Upper lobe of right lung (tissue), 1 donor: ENCODE measurements around the gene ADAM22. TPM values are rescaled to one million over a fixed set of nuclear protein-coding genes. Genes with fewer than 3 reads are reported as not detected.

Experiments
- ATAC-seq: fragments of 200-7000 bp; cut with Tn5 transposase; one replicate; pipeline ENCODE4 v1.9.1; 2020; ENCODE audit warnings: mild to moderate bottlenecking, moderate library complexity
- DNase-seq: peaks from one replicate; pipeline ENCODE4 v3.0.0-alpha.2; 2020
- H3K27ac ChIP-seq: fragments of 200-600 bp; one replicate; pipeline ENCODE4 v1.8.0; 2022
- H3K27me3 ChIP-seq: fragments of 200-600 bp; one replicate; pipeline ENCODE4 v1.8.0; 2022; ENCODE audit warnings: mild to moderate bottlenecking
- H3K36me3 ChIP-seq: fragments of 200-600 bp; one replicate; pipeline ENCODE4 v1.8.0; 2022
- H3K4me1 ChIP-seq: fragments of 200-600 bp; one replicate; pipeline ENCODE4 v1.8.0; 2022
- H3K4me3 ChIP-seq: fragments of 200-600 bp; one replicate; pipeline ENCODE4 v1.8.0; 2022; ENCODE audit warnings: mild to moderate bottlenecking
- H3K9me3 ChIP-seq: fragments of 200-600 bp; one replicate; pipeline ENCODE4 v1.8.0; 2022
- intact Hi-C: fragments of 100-400 bp; cut with DNase I; formaldehyde crosslinking; loops from one replicate; pipeline ENCODE4 v1.11.0; 2022
- total RNA-seq: library from RNA; stranded (reverse); fragmentation: NEBNext Ultra II Directional; extraction: Animal tissue kit (Norgen Biotek cat#: 25700); gene quantifications from one replicate; pipeline ENCODE4 v1.2.1, GENCODE V29; 2021
- TF ChIP-seq, protein P1 (sequence below): fragments of 200-600 bp; IDR thresholded peaks from one replicate; pipeline ENCODE4 v1.8.0; 2022; ENCODE audit warnings: antibody characterized with exemption
- donor health status: DM: no; HTN: yes; CAD: no; lungs with severe emphysema.

The ADAM22 gene
- total RNA-seq, 1 donor from 2014 or later = 4.3 TPM

DNA sequence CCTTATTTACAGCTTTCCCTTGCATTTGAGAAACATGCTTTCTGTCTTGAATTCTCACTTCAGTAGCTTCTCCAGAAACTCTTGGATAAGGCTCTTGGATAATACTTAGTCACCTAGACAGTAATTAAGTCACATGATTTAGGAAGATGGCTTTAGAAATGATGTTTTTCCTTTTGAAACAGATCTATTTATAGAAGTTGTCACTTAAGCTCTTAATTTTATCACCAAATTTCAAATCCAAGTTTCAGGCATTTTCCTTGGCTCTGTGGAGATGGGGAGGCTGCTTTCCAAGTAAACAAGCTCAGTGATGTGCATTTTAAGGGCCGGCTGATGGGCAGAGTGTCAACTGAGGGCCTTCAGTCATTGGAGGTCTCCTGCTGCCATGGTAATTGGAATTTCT lies 155.5 kb downstream of the ADAM22 start:
- ATAC-seq = no peak
- TF ChIP-seq, protein P1, sequence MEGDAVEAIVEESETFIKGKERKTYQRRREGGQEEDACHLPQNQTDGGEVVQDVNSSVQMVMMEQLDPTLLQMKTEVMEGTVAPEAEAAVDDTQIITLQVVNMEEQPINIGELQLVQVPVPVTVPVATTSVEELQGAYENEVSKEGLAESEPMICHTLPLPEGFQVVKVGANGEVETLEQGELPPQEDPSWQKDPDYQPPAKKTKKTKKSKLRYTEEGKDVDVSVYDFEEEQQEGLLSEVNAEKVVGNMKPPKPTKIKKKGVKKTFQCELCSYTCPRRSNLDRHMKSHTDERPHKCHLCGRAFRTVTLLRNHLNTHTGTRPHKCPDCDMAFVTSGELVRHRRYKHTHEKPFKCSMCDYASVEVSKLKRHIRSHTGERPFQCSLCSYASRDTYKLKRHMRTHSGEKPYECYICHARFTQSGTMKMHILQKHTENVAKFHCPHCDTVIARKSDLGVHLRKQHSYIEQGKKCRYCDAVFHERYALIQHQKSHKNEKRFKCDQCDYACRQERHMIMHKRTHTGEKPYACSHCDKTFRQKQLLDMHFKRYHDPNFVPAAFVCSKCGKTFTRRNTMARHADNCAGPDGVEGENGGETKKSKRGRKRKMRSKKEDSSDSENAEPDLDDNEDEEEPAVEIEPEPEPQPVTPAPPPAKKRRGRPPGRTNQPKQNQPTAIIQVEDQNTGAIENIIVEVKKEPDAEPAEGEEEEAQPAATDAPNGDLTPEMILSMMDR = no peak
- intact Hi-C loops = no loop called here
- H3K27me3 ChIP-seq = no peaks in the 10 kb centered on the region
- H3K4me1 ChIP-seq = peaks cover 17% of the 10 kb centered on the region
- no peak for DNase-seq
- H3K4me3 ChIP-seq = no peak overlapping the region
- H3K9me3 ChIP-seq = no peaks in the 10 kb centered on the region
- no peaks in the 10 kb centered on the region for H3K36me3 ChIP-seq
- no peak overlapping the region for H3K27ac ChIP-seq

DNA sequence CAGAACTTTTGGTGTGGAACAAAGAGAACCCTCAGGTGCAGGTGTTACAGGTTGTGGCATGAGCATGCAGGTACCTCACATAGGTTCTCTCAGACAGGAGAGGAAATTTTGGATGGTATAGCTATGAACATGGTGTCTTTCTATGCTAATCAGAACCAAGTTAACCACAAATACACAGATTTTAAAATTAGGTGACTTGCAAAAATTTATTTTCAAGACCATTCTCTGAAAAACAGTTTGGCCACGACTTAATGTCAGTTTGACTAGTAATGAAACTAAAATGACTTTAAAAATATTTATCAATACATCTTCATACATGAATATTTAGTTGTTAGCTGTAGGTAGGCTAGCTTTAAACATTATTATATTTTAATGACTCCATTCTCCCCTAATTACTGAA lies 156.2 kb downstream of the ADAM22 start:
- H3K4me1 ChIP-seq = peaks cover 17% of the 10 kb centered on the region
- H3K36me3 ChIP-seq = no peaks in the 10 kb centered on the region
- TF ChIP-seq, protein P1 = no peak
- no peak overlapping the region for H3K4me3 ChIP-seq
- H3K9me3 ChIP-seq = no peaks in the 10 kb centered on the region
- ATAC-seq = no peak
- H3K27me3 ChIP-seq = no peaks in the 10 kb centered on the region
- no peak overlapping the region for H3K27ac ChIP-seq
- DNase-seq = no peak
- intact Hi-C loops = no loop called here

DNA sequence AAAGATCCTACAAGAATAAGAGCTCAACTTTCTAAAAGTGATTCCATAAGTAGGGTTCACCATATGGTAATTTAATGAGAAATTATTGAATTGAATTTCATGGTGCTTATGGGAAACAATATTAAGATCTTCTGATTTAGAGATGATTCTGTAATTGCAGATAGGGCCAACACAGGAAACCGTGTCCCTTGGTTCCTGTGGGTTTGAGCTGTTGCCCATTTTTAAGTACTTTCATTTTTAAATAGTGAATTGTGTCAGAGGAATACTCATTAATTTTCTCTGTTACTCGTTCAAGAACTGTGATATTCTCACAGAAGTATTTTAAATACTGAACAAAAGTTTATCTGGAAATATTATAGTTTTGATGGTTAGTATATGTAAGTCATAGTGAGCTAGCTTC lies 156.6 kb downstream of the ADAM22 start:
- DNase-seq (no peak), ATAC-seq (no peak)
- H3K27me3 ChIP-seq = no peaks in the 10 kb centered on the region
- H3K36me3 ChIP-seq = no peaks in the 10 kb centered on the region
- H3K4me1 ChIP-seq = peaks cover 17% of the 10 kb centered on the region
- H3K9me3 ChIP-seq = no peaks in the 10 kb centered on the region
- no peak overlapping the region for H3K27ac ChIP-seq
- intact Hi-C loops = no loop called here
- TF ChIP-seq, protein P1 = no peak
- H3K4me3 ChIP-seq = no peak overlapping the region

DNA sequence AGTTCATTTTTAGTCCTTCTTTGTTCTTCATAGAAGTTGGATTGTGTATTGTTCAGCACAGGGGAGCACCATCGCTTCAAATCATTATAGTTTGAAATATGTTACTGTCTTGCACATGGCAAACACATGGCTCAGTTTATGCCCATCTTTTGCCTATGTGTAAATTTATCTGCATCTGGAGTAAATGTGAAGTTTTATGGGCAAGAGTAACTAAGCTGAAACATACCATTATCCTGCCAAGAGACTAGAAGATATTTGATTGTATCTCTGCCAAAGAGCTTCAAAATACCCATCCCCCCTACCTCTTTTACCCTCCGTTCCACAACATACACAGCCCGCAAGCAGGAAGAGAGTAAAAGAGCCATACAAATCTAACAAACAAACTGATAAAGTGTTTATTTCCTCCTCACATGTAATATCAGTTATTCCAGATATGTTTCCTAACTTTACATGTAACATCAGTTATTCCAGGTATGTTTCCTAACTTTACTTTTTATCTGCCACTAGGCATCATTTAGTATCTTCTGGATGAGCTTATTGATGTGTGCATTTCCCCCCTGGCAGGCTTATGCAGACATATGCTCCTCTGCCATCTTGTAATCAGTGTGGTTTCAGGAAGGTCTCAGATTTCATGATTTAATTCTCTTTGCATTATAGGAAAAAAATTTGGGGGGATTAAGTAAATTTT lies 158.1 kb downstream of the ADAM22 start:
- no peak for DNase-seq
- peaks cover 17% of the 10 kb centered on the region for H3K4me1 ChIP-seq
- intact Hi-C loops = no loop called here
- H3K36me3 ChIP-seq = no peaks in the 10 kb centered on the region
- TF ChIP-seq, protein P1 = no peak
- no peaks in the 10 kb centered on the region for H3K27me3 ChIP-seq
- H3K27ac ChIP-seq = no peak overlapping the region
- ATAC-seq = no peak
- H3K9me3 ChIP-seq = no peaks in the 10 kb centered on the region
- H3K4me3 ChIP-seq = no peak overlapping the region

DNA sequence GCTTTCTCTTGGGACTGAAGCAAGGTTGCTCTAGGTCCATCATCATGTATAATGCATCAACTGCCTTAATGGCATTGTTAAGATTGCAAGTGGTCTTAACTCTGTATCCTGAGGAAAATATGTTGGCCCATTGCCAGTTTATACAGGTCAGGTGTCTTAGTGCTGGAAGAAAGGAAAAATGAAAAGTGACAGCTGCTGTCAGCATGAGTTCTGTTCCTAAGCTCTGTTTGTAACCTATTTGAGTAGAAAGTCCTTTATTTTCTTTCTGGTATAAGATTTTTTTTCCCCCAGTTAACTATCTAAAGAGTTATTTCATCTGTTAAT lies 158.6 kb downstream of the ADAM22 start:
- peaks cover 17% of the 10 kb centered on the region for H3K4me1 ChIP-seq
- DNase-seq (no peak), ATAC-seq (no peak)
- TF ChIP-seq, protein P1 = no peak
- no peaks in the 10 kb centered on the region for H3K27me3 ChIP-seq
- intact Hi-C loops = no loop called here
- H3K27ac ChIP-seq = no peak overlapping the region
- H3K4me3 ChIP-seq = no peak overlapping the region
- H3K9me3 ChIP-seq = no peaks in the 10 kb centered on the region
- no peaks in the 10 kb centered on the region for H3K36me3 ChIP-seq

DNA sequence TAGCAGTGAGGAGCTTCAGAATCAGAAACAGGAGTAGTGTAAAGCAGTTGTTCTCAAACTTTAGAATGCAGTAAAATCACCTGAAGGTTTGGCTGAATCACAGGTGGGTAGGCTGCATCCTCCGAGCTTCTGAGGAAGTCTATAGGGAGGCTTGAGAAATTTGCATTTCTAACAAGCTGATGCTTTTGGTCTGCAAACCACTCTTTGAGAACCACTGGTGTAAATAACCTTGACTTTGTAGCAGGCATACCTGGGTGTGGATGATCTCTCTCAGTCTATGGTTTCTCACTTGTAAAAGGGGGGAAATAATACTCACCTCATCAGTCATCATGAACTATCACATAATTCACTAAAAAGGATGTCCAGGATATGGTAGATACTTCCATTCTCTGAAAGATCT lies 167.7 kb downstream of the ADAM22 start:
- intact Hi-C loops = no loop called here

More for the DNA sequence above, 167.7 kb downstream of the ADAM22 start:
- Histone ChIP-seq H3K36me3 (no peaks in the 10 kb centered on the region), H3K4me1 (no peaks in the 10 kb centered on the region), H3K27me3 (no peaks in the 10 kb centered on the region), H3K27ac (no peak overlapping the region), H3K4me3 (no peak overlapping the region), H3K9me3 (no peaks in the 10 kb centered on the region)
- no peak for DNase-seq
- ATAC-seq = no peak
- TF ChIP-seq, protein P1 = no peak
